Uterus (tissue), 4 donors: ENCODE results near the gene PRDM15. TPM values are rescaled to one million over a fixed set of nuclear protein-coding genes. Genes with fewer than 3 reads are reported as not detected.

Experiments
- DNase-seq, 2 donors: peaks; one replicate each; pipeline ENCODE4 v3.0.0-alpha.2; 2019 to 2020
- H3K27ac ChIP-seq, 2 donors: fragments of 200-600 bp; sonication (generic); 1 replicate in 1 of 2; 2 replicates in 1 of 2; pipeline ENCODE4 v1.5.1; 2016 to 2018
- H3K27me3 ChIP-seq, 2 donors: fragments of 200-600 bp; sonication (generic); one replicate each; pipeline ENCODE4 v1.5.1; 2018 to 2019; ENCODE audit warnings: control low read depth in 1 of 2
- H3K36me3 ChIP-seq, 2 donors: fragments of 200-600 bp; sonication (generic); one replicate each; pipeline ENCODE4 v1.5.1; 2019; ENCODE audit warnings: control low read depth in 1 of 2
- H3K4me1 ChIP-seq, 2 donors: fragments of 200-600 bp; sonication (generic); one replicate each; pipeline ENCODE4 v1.5.1; 2018 to 2019; ENCODE audit warnings: control low read depth in 1 of 2
- H3K4me3 ChIP-seq, 2 donors: fragments of 200-600 bp; sonication (generic); 1 replicate in 1 of 2; 2 replicates in 1 of 2; pipeline ENCODE4 v1.5.1; 2018 to 2019; ENCODE audit warnings: mild to moderate bottlenecking in 1 of 2
- H3K9me3 ChIP-seq, 2 donors: fragments of 200-600 bp; sonication (generic); one replicate each; pipeline ENCODE4 v1.5.1; 2019; ENCODE audit warnings: control low read depth in 1 of 2
- CTCF ChIP-seq, 4 experiments: fragments of 200-600 bp in 2 of 4; fragments of 450-650 bp in 2 of 4; sonication (generic) in 2 of 4; IDR thresholded peaks; one replicate each; pipeline ENCODE4 v1.5.1; 2016 to 2019; ENCODE audit warnings: antibody characterized with exemption in 4 of 4, mild to moderate bottlenecking in 2 of 4, moderate library complexity in 1 of 4
- POLR2A ChIP-seq, 2 donors: fragments of 450-650 bp; IDR thresholded peaks; one replicate each; pipeline ENCODE4 v1.6.1; 2016; ENCODE audit warnings: antibody characterized with exemption in 2 of 2, mild to moderate bottlenecking in 1 of 2, moderate library complexity in 1 of 2
- intact Hi-C: fragments of 100-400 bp; cut with DNase I; formaldehyde crosslinking; loops from one replicate; pipeline ENCODE4 v1.15.1; 2023; ENCODE audit warnings: low total_unique reads
- total RNA-seq, 4 donors: library from RNA; depleted of rRNA in 3 of 4; stranded (reverse); fragments of >200 nt in 3 of 4; gene quantifications; one replicate each; pipeline versions ENCODE4 v1.1.0 to v1.2.4, GENCODE V29; 2014 to 2023
- donor health status: DM: yes; HTN: yes; CAD: no.

PRDM15 gene
- total RNA-seq, 4 donors from 2014 or later: 5.9 to 11.0 (median 6.5) TPM

- peaks cover 4 to 36% of the 10 kb centered on the region in 2 donors for H3K27me3 ChIP-seq
- no peak for TF ChIP-seq POLR2A (IDR thresholded peaks at IDR 0.05)
- peak; percentile 80 to 88 (median 86) for TF ChIP-seq CTCF (IDR thresholded peaks at IDR 0.05)
- no peaks in the 10 kb centered on the region for H3K36me3 ChIP-seq
- H3K4me3 ChIP-seq: no peak overlapping the region
- intact Hi-C loops: loop anchor here (5.0 kb wide), 1 partner anchor 166 kb away; no protein-coding TSS in a partner anchor
- no peaks in the 10 kb centered on the region for H3K9me3 ChIP-seq
- no peaks in the 10 kb centered on the region for H3K4me1 ChIP-seq
- peak; percentile 65 to 85 for DNase-seq
- H3K27ac ChIP-seq: no peak overlapping the region
Measured at GRCh38 chr21:41777951-41778815, 101.0 kb downstream of the PRDM15 start.

GRCh38 chr21:41776778-41777177 lies 102.4 kb downstream of the PRDM15 start:
- no peaks in the 10 kb centered on the region for H3K9me3 ChIP-seq
- no peak for DNase-seq
- no peak overlapping the region for H3K4me3 ChIP-seq
- no peaks in the 10 kb centered on the region for H3K36me3 ChIP-seq
- intact Hi-C loops: loop anchor here (5.0 kb wide), 1 partner anchor 164 kb away; no protein-coding TSS in a partner anchor
- H3K27me3 ChIP-seq: peaks cover 0 to 42% of the 10 kb centered on the region in 2 donors
- no peak overlapping the region for H3K27ac ChIP-seq
- no peaks in the 10 kb centered on the region for H3K4me1 ChIP-seq
- TF ChIP-seq POLR2A (IDR thresholded peaks at IDR 0.05): no peak
- no peak for TF ChIP-seq CTCF (IDR thresholded peaks at IDR 0.05)

DNA sequence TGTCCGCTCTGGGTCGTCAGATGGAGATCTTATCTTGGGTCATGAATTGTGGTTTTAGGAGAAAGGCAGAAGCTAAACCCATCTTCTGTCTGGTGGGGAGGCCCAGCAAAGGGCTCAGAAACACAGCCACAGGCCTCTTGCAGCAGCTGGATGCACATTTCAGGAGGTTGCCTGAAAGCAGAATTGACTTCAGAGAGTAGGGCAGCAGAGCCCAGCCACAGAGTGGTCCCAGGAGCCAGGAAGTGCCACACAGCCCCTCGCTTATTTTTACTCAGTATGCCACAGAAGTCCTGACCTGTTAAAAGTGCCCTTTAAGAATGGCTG lies 104.0 kb downstream of the PRDM15 start:
- H3K36me3 ChIP-seq: no peaks in the 10 kb centered on the region
- H3K4me3 ChIP-seq: no peak overlapping the region
- no peak for DNase-seq
- H3K27ac ChIP-seq: no peak overlapping the region
- TF ChIP-seq CTCF (IDR thresholded peaks at IDR 0.05) (no peak), POLR2A (IDR thresholded peaks at IDR 0.05) (no peak)
- peaks cover 0 to 34% of the 10 kb centered on the region in 2 donors for H3K27me3 ChIP-seq
- H3K4me1 ChIP-seq: no peaks in the 10 kb centered on the region
- intact Hi-C loops: loop anchor here (5.0 kb wide), 1 partner anchor 163 kb away; no protein-coding TSS in a partner anchor
- no peaks in the 10 kb centered on the region for H3K9me3 ChIP-seq

DNA sequence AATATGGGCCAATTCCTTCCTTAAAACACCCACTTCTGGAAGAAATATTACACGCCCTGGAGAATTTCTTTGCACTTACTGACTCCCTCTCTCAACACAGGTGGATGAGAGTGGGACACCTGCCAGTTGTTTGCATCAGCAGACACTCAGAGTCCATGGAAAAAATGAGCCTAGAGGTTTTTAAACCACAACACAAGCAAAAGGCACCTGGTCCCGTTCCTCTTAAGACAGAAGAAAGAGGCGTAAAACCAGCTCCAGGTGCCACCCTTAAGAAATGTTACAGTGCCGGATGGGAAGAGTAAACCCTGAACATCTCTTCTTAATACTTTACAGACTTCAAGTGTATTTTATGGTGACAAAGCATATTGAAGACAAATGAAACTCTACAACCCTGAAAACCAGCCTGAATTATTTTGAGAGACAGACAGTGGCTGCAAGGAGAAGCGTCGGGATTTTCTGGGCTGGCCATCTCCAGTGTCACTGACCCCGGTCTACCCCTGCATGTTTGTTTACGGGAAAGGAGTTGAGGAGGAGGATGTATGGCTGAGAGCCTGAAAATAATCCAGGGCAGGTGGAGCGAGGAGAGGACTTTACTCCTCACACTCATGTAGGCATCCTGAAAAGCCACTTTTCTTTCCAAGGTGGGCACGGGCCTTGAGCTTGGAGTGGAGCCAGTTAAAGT lies 104.5 kb downstream of the PRDM15 start:
- TF ChIP-seq POLR2A (IDR thresholded peaks at IDR 0.05) (no peak), CTCF (IDR thresholded peaks at IDR 0.05) (no peak)
- DNase-seq: no peak
- Histone ChIP-seq H3K27me3 (peaks cover 0 to 30% of the 10 kb centered on the region in 2 donors), H3K4me3 (no peak overlapping the region), H3K9me3 (no peaks in the 10 kb centered on the region), H3K4me1 (no peaks in the 10 kb centered on the region), H3K36me3 (no peaks in the 10 kb centered on the region), H3K27ac (no peak overlapping the region)
- intact Hi-C loops: loop anchor here (5.0 kb wide), 1 partner anchor 162 kb away; no protein-coding TSS in a partner anchor
